Gastrocnemius medialis (tissue), 4 donors: ENCODE data around the gene RYR2. TPM values are rescaled to one million over a fixed set of nuclear protein-coding genes. Genes with fewer than 3 reads are reported as not detected.
A peak's percentile ranks its signal among the peaks of the same experiment; 100 is the strongest.

Experiments
- ATAC-seq, 2 donors: fragments of 150-250 bp; one replicate each; pipeline ENCODE4 v1.9.1; 2016
- DNase-seq, 2 donors: peaks; one replicate each; pipeline ENCODE4 v3.0.0-alpha.2; 2019
- H3K27ac ChIP-seq, 4 donors: fragments of 200-600 bp; sonication (generic); 1 replicate in 1 of 4; 2 replicates in 3 of 4; pipeline ENCODE4 v1.5.1; 2016 to 2018; ENCODE audit warnings: mild to moderate bottlenecking in 2 of 4, moderate library complexity in 1 of 4
- H3K27me3 ChIP-seq, 3 donors: fragments of 200-600 bp; sonication (generic) in 2 of 3; 1 replicate in 1 of 3; 2 replicates in 2 of 3; pipeline versions ENCODE4 v1.5.1 to v1.6.0; 2016 to 2019; ENCODE audit warnings: mild to moderate bottlenecking in 1 of 3, moderate library complexity in 1 of 3
- H3K36me3 ChIP-seq, 2 donors: fragments of 200-600 bp; sonication (generic) in 1 of 2; one replicate each; pipeline ENCODE4 v1.5.1; 2017 to 2018
- H3K4me1 ChIP-seq, 2 donors: fragments of 200-600 bp; sonication (generic) in 1 of 2; one replicate each; pipeline ENCODE4 v1.5.1; 2016 to 2017; ENCODE audit warnings: mild to moderate bottlenecking in 2 of 2
- H3K4me3 ChIP-seq, 4 donors: fragments of 200-600 bp; sonication (generic) in 3 of 4; 1 replicate in 1 of 4; 2 replicates in 3 of 4; pipeline ENCODE4 v1.5.1; 2016 to 2019; ENCODE audit warnings: mild to moderate bottlenecking in 2 of 4
- H3K9me3 ChIP-seq, 3 donors: fragments of 200-600 bp; sonication (generic) in 2 of 3; 1 replicate in 1 of 3; 2 replicates in 2 of 3; pipeline ENCODE4 v1.5.1; 2016 to 2019
- POLR2A ChIP-seq, 2 donors: fragments of 450-650 bp; IDR thresholded peaks; one replicate each; pipeline ENCODE4 v1.6.1; 2017; ENCODE audit warnings: antibody characterized with exemption in 2 of 2, mild to moderate bottlenecking in 2 of 2, moderate library complexity in 2 of 2
- in situ Hi-C, 4 donors: fragments of 200-750 bp; cut with MboI; loops; one replicate each; pipeline versions ENCODE4 v1.15.0 to v1.8.0; 2017; ENCODE audit warnings: low sequenced_read_pairs in 4 of 4
- intact Hi-C: fragments of 100-400 bp; cut with DNase I; formaldehyde crosslinking; loops from one replicate; pipeline ENCODE4 v1.15.1; 2023; ENCODE audit warnings: low total_unique reads
- total RNA-seq, 4 donors: library from RNA; depleted of rRNA; stranded (reverse); fragments of >200 nt; gene quantifications; one replicate each; pipeline versions ENCODE4 v1.1.0 to v1.2.3, GENCODE V29; 2016
- TF ChIP-seq, protein P1 (sequence below), 5 experiments: fragments of 450-650 bp in 3 of 5; fragments of 200-600 bp in 2 of 5; sonication (generic) in 2 of 5; IDR thresholded peaks in 4 of 5; conservative IDR thresholded peaks in 1 of 5; 1 replicate in 4 of 5; 2 replicates in 1 of 5; pipeline ENCODE4 v1.5.1; 2016 to 2019; ENCODE audit warnings: antibody characterized with exemption in 5 of 5, mild to moderate bottlenecking in 3 of 5, moderate library complexity in 3 of 5

Gene RYR2
- total RNA-seq, 4 donors from 2014 or later = 0.04 to 0.16 (median 0.07) TPM

DNA sequence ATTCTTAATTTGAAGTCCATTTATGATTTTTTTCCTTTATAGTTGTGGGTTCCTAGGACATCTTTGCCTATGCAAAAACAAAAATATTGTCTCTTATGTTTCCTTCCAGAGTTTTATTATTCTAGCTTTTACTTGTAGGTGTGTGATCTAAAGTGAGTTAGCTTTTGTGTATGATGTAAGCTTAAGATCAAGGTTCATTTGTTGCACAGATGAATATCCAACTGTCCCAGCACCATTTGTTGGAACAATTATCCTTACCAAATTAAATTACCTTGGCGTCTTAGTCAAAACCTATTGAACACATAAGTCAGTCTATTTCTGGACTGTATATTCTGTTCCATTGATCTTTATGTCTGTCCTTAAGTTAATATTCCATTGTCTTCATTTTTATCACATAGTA lies 511.1 kb downstream of the RYR2 start:
- Histone ChIP-seq H3K4me3 (no peak overlapping the region), H3K36me3 (no peaks in the 10 kb centered on the region), H3K27me3 (no peaks in the 10 kb centered on the region), H3K4me1 (no peaks in the 10 kb centered on the region), H3K27ac (no peak overlapping the region), H3K9me3 (no peaks in the 10 kb centered on the region)
- no peak for DNase-seq
- TF ChIP-seq POLR2A (IDR thresholded peaks at IDR 0.05) = no peak
- TF ChIP-seq, protein P1, sequence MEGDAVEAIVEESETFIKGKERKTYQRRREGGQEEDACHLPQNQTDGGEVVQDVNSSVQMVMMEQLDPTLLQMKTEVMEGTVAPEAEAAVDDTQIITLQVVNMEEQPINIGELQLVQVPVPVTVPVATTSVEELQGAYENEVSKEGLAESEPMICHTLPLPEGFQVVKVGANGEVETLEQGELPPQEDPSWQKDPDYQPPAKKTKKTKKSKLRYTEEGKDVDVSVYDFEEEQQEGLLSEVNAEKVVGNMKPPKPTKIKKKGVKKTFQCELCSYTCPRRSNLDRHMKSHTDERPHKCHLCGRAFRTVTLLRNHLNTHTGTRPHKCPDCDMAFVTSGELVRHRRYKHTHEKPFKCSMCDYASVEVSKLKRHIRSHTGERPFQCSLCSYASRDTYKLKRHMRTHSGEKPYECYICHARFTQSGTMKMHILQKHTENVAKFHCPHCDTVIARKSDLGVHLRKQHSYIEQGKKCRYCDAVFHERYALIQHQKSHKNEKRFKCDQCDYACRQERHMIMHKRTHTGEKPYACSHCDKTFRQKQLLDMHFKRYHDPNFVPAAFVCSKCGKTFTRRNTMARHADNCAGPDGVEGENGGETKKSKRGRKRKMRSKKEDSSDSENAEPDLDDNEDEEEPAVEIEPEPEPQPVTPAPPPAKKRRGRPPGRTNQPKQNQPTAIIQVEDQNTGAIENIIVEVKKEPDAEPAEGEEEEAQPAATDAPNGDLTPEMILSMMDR (IDR thresholded peaks at IDR 0.05 in 4 of 5, conservative IDR thresholded peaks at IDR 0.05 in 1 of 5) = no peak
- in situ Hi-C loops (loop anchor here in 1 of 4 donors (25.0 kb wide), 1 partner anchor 1441 kb away; no protein-coding TSS in a partner anchor), intact Hi-C loops (no loop called here)
- no peak for ATAC-seq

DNA sequence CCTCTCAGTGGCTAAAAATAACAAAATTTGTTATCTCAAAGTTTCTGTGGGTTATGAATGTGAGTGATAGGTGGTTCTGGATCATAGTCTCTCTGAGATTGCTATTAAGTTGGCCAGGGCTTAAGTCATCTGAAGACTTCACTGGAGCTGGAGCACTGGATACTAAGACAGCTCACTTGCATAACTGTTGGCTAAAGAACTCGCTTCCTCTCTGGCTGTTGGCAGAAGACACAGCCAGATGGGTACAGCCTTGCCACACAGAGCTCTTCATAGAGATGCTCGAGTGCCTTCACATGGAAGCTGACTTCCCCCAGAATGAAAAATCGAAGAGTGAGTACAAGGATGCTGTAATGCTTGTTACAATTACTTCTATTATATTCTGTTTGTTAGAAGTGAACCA lies 514.9 kb downstream of the RYR2 start:
- no peaks in the 10 kb centered on the region for H3K4me1 ChIP-seq
- intact Hi-C loops = no loop called here
- H3K9me3 ChIP-seq = no peaks in the 10 kb centered on the region
- DNase-seq = no peak
- no peaks in the 10 kb centered on the region for H3K36me3 ChIP-seq
- no peaks in the 10 kb centered on the region for H3K27me3 ChIP-seq
- no peak for ATAC-seq
- TF ChIP-seq POLR2A (IDR thresholded peaks at IDR 0.05) = no peak
- TF ChIP-seq, protein P1 (IDR thresholded peaks at IDR 0.05 in 4 of 5, conservative IDR thresholded peaks at IDR 0.05 in 1 of 5) = no peak
- no peak overlapping the region for H3K4me3 ChIP-seq
- in situ Hi-C loops = loop anchor here in 1 of 4 donors (25.0 kb wide), 1 partner anchor 1445 kb away; no protein-coding TSS in a partner anchor
- no peak overlapping the region for H3K27ac ChIP-seq

DNA sequence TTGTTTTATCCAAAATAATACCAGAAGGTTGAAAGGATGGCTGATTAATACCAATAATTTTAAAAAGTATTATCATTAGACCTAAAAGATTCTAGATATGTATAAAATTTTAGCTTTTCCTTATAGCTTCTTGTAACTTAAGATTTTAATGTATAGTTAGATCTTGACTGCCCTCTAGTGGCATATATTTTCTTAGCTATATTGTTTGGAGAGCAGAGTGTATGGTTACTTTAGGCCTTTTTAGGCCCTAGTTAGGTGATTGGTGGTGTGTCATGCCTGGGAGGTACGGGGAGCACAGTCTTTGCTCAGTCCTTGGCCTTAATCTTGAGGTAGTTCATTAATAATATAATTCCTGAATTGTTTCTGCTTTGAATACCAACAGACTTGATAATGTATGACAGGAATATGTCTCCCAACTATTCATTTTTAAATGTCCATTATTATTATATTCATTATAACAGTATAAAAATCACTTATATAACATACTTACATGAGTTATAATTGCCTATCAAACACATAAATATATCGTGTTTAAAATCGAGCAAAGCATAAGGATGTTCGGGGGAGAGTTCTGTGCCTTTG lies 520.3 kb downstream of the RYR2 start:
- no peaks in the 10 kb centered on the region for H3K4me1 ChIP-seq

DNA sequence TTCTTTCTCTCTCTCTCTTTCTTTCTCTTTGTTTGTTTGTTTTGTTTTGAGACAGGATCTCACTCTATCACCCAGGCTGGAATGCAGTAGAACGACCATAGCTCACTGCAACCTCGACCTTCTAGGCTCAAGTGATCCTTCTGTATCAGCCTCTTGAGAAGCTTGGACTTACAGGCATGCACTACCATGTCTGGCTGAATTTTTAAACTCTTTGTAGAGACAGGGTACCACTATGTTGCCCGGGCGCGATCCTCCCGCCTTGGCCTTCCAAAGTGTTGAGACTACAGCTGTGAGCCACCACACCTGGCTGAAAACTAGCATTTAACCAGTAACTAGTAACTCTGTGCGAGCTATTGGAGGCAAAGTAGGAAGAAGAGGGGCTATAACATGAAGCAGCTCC lies 523.3 kb downstream of the RYR2 start:
- Histone ChIP-seq H3K27ac (no peak overlapping the region), H3K4me1 (no peaks in the 10 kb centered on the region), H3K9me3 (no peaks in the 10 kb centered on the region), H3K36me3 (no peaks in the 10 kb centered on the region), H3K4me3 (no peak overlapping the region), H3K27me3 (no peaks in the 10 kb centered on the region)
- ATAC-seq = no peak
- in situ Hi-C loops (loop anchor here in 1 of 4 donors (25.0 kb wide), 1 partner anchor 1453 kb away; no protein-coding TSS in a partner anchor), intact Hi-C loops (no loop called here)
- no peak for DNase-seq
- no peak for TF ChIP-seq POLR2A (IDR thresholded peaks at IDR 0.05)
- TF ChIP-seq, protein P1 (IDR thresholded peaks at IDR 0.05 in 4 of 5, conservative IDR thresholded peaks at IDR 0.05 in 1 of 5) = no peak

More for the DNA sequence above, 520.3 kb downstream of the RYR2 start:
- intact Hi-C loops (no loop called here), in situ Hi-C loops (loop anchor here in 1 of 4 donors (25.0 kb wide), 1 partner anchor 1450 kb away; no protein-coding TSS in a partner anchor)
- ATAC-seq (no peak), DNase-seq (no peak)
- no peak overlapping the region for H3K27ac ChIP-seq
- no peaks in the 10 kb centered on the region for H3K36me3 ChIP-seq
- H3K27me3 ChIP-seq = no peaks in the 10 kb centered on the region
- H3K4me3 ChIP-seq = no peak overlapping the region
- TF ChIP-seq POLR2A (IDR thresholded peaks at IDR 0.05) = no peak
- TF ChIP-seq, protein P1 (IDR thresholded peaks at IDR 0.05 in 4 of 5, conservative IDR thresholded peaks at IDR 0.05 in 1 of 5) = peak in 2 of 5 experiments; percentile 21 to 50
- no peaks in the 10 kb centered on the region for H3K9me3 ChIP-seq
